IPS-20b (cell line): ENCODE measurements around the gene KDM2B.
"Not testable (repeated sequence)": the region's sequence is repeated elsewhere in the genome, so short reads cannot be mapped to it uniquely, and the experiment has no call there.

Experiments
- H3K27ac ChIP-seq: one replicate; pipeline ENCODE4 v1.5.1; 2013; ENCODE audit warnings: low read length
- H3K27me3 ChIP-seq: 2 replicates; pipeline ENCODE4 v1.6.1; 2013; ENCODE audit warnings: mild to moderate bottlenecking, low read length, inconsistent platforms; ENCODE audit not compliant: insufficient read depth
- H3K36me3 ChIP-seq: 2 replicates; pipeline ENCODE4 v1.6.1; 2013; ENCODE audit warnings: low read depth, mild to moderate bottlenecking, inconsistent platforms, low read length, moderate library complexity; ENCODE audit not compliant: insufficient read depth
- H3K4me1 ChIP-seq: 2 replicates; pipeline ENCODE4 v1.6.1; 2013; ENCODE audit warnings: mild to moderate bottlenecking, control low read depth, inconsistent platforms, low read length, moderate library complexity; ENCODE audit not compliant: insufficient read depth
- H3K4me3 ChIP-seq: 2 replicates; pipeline ENCODE4 v1.5.1; 2013; ENCODE audit warnings: mild to moderate bottlenecking, low read length, inconsistent platforms
- H3K9ac ChIP-seq: 2 replicates; pipeline ENCODE4 v1.6.1; 2013; ENCODE audit warnings: low read depth, mild to moderate bottlenecking, inconsistent platforms, low read length, moderate library complexity
- H3K9me3 ChIP-seq: 2 replicates; pipeline ENCODE4 v1.6.1; 2013; ENCODE audit warnings: mild to moderate bottlenecking, low read depth, low read length, inconsistent platforms; ENCODE audit not compliant: insufficient read depth

KDM2B gene

DNA sequence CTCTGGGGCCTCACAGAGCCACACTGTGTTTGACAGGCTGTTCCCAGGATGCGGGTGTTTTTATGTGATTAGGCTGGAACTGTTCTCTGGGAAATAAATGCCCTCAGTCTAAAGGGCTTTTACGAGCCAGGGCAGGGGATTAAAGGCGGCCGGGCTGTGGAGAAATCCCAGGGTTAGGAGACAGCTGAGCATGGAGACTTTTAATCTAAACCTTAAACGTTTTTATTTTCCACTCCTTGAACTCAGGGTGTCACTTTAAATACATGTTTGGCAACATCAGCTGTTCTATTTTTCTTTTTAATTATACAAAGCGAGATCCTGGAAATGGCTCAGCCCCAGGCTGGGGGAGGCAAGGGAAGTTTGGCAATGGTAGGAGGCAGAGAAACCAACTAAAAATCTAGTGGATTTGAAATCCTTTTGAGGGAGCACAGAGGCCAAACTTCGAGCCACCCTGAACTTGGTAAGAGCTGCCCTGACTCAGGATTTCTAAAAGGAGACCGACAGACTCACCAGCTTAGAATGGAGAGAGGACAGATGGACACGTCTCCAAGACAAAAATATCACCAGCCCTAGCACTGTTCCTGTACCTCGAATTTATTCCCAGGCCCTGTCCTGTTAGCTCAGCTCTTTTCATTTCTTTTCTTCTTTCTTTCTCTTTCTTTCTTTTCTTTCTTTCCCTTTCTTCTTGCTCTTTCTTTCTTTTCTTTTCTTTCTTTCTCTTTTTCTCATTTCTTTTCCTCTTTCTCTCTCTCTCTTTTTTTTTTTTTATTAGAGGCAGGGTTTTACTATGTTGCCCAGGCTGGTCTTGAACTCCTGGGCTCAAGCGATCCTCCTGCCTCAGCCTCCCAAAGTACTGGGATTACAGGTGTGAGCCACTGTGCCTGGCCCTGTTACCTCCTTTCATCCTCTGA, 29.7 kb upstream of the KDM2B start:
- Histone ChIP-seq H3K4me3 (no peak overlapping the region), H3K36me3 (no peaks in the 10 kb centered on the region), H3K27ac (no peak overlapping the region), H3K9ac (no peak overlapping the region), H3K4me1 (no peaks in the 10 kb centered on the region; the same call in 1 of the 2 replicates), H3K27me3 (no peaks in the 10 kb centered on the region), H3K9me3 (no peaks in the 10 kb centered on the region)

DNA sequence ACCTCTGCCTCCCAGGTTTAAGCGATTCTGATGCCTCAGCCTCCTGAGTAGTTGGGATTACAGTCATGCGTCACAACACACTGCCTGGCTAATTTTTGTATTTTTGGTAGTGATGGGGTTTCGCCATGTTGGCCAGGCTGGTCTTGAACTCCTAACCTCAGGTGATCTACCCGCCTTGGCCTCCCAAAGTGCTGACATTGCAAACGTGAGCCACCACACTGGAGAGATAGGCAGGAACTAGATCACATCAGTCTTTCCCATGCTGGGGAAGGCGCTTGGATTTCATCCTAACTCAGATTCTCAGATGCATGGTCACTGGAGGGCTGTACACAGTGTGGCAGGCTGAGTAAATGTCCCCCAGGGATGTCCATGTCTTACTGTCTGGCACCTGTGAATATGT, 27.5 kb upstream of the KDM2B start:
- no peaks in the 10 kb centered on the region for H3K9me3 ChIP-seq

DNA sequence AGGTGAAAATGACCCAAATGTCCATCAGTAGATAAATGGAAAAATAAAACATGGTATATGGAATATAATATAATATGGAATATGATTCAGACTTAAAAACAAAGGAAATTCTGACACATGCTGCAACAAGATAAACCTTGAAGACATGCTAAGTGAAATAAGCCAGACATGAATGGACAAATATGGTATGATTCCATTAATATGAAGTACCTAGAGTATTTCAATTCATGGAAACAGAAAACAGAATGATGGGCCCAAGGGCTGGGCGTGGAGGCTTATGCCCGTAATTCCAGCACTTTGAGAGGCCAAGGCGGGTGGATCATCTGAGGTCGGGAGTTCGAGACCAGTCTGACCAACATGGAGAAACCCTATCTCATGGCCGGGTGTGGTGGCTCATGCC, 22.8 kb upstream of the KDM2B start:
- Histone ChIP-seq H3K36me3 (no peaks in the 10 kb centered on the region), H3K4me3 (no peak overlapping the region), H3K4me1 (no peaks in the 10 kb centered on the region), H3K27me3 (no peaks in the 10 kb centered on the region), H3K27ac (no peak overlapping the region), H3K9me3 (no peaks in the 10 kb centered on the region), H3K9ac (no peak overlapping the region)

More for the DNA sequence above, 27.5 kb upstream of the KDM2B start:
- no peak overlapping the region for H3K9ac ChIP-seq
- no peak overlapping the region for H3K4me3 ChIP-seq
- no peak overlapping the region for H3K27ac ChIP-seq
- no peaks in the 10 kb centered on the region; the same call in 1 of the 2 replicates for H3K4me1 ChIP-seq
- H3K36me3 ChIP-seq = no peaks in the 10 kb centered on the region
- no peaks in the 10 kb centered on the region for H3K27me3 ChIP-seq

DNA sequence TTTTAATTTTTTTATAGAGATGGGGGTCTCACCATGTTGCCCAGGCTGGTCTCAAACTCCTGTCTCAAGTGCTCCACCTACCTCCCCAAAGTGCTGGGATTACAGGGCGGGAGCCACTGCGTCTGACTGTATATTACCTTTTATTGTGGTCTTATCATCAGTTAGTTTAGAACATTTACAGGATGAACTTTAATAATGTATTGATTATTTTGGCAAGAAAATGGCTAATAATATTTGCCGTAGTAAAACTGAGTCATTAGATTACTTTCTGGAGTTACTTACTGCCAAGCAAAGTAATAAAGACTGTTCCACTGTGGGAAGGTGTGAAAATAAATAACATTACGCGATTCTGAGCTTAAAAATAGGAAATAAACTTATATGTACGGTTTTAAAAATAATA, 21.9 kb upstream of the KDM2B start:
- Histone ChIP-seq H3K36me3 (no peaks in the 10 kb centered on the region), H3K9me3 (no peaks in the 10 kb centered on the region), H3K9ac (no peak overlapping the region)

DNA sequence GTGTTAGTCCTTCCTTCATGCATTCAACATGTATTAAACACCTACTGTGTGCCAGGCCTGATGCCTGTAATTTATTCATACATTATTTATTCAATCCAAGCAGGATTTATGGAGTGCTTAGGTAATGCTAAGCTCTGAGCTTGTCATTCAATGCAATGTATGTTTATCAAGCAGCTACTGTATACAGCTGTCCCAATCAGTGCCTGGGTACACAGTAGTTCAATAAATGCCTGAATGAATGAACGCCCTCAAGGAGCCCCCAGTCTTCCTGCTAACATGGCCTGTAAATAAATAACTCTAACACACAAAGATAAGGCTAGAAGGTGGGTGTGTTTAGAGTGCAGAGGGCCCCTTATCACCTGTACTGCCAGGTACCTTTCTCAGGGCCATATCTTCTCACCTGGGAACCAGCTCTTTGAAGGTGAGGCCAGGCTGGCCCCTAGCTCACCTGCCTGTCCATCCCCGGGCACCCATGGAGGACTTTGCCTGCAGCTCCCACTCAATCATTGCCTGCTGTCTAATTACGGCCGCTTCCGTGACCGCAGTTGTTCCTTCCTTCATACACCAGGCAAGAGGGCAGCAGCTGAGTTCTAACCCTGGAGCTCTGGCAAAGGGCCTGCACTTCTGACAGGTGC, 20.0 kb upstream of the KDM2B start:
- H3K4me1 ChIP-seq = no peaks in the 10 kb centered on the region
- peaks cover 7% of the 10 kb centered on the region; the same call in 1 of the 2 replicates for H3K36me3 ChIP-seq
- H3K4me3 ChIP-seq = no peak overlapping the region
- no peaks in the 10 kb centered on the region for H3K9me3 ChIP-seq
- H3K27ac ChIP-seq = no peak overlapping the region
- no peak overlapping the region for H3K9ac ChIP-seq
- H3K27me3 ChIP-seq = no peaks in the 10 kb centered on the region

More for the DNA sequence above, 21.9 kb upstream of the KDM2B start:
- no peak overlapping the region for H3K4me3 ChIP-seq
- H3K27ac ChIP-seq = no peak overlapping the region
- no peaks in the 10 kb centered on the region for H3K27me3 ChIP-seq
- H3K4me1 ChIP-seq = no peaks in the 10 kb centered on the region

DNA sequence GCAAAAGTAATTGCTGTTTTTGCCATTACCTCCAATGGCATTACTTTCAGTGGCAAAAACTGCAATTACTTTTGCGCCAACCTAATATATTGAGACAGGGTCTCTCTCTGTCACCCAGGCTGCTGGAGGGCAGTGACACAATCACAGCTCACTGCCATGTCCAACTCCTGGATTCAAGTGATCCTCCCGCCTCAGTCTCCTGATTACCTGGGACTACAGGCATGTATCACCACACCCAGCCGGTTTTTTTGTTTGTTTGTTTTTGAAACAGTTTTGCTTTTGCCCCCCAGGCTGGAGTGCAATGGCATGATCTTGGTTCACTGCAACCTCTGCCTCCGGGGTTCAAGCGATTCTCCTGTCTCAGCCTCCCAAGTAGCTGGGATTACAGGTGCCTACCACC, 15.7 kb upstream of the KDM2B start:
- H3K27ac ChIP-seq = no peak overlapping the region
- no peaks in the 10 kb centered on the region for H3K27me3 ChIP-seq
- H3K4me3 ChIP-seq = no peak overlapping the region
- no peaks in the 10 kb centered on the region for H3K9me3 ChIP-seq
- peaks cover 22% of the 10 kb centered on the region for H3K36me3 ChIP-seq
- H3K4me1 ChIP-seq = no peaks in the 10 kb centered on the region
- H3K9ac ChIP-seq = no peak overlapping the region

DNA sequence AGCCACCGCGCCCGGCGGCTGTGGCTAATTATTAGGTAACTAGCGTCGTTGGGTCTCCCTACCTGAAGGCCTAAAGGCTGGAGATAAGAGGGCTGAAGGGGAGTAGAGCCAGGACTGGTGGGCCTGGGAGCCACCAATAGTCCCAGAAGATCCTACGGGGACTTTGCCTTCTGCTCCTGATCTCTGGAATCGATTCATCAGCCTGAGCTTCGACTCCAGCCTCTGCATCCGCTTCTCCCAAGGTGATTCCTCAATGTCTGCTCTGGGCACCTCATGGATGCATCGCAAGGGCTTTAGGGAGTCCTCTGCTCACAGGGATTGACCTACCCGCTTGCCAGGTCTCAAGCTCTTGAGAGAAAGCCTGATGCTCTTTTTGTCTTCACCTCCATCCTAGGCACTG, 14.7 kb upstream of the KDM2B start:
- peaks cover 22% of the 10 kb centered on the region for H3K36me3 ChIP-seq
- no peak overlapping the region for H3K27ac ChIP-seq
- H3K4me3 ChIP-seq = no peak overlapping the region
- no peaks in the 10 kb centered on the region for H3K27me3 ChIP-seq
- H3K4me1 ChIP-seq = peaks cover 5% of the 10 kb centered on the region; the same call in 1 of the 2 replicates
- H3K9me3 ChIP-seq = no peaks in the 10 kb centered on the region
- no peak overlapping the region for H3K9ac ChIP-seq

DNA sequence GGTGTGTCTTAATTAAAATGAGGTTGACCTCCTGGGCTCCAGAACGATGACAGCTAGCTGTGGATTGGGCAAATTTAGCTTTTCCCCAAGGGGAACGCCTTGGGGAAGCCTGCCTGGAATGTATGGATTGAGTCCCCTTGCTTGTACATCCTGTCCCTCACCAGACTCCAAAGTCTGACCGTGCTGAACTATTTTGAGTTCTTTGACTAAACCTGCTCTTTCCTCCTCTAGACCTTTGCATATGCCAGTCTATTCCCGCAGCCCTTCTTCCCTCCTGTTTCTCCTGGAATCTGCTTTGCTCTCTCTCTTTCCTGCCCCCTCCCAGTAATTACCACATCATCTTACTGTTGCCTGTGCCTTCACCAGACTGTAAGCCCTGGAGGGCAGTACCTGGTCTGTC, 11.5 kb upstream of the KDM2B start:
- no peak overlapping the region for H3K9ac ChIP-seq
- H3K27me3 ChIP-seq = no peaks in the 10 kb centered on the region
- H3K9me3 ChIP-seq = no peaks in the 10 kb centered on the region
- H3K36me3 ChIP-seq = peaks cover 22% of the 10 kb centered on the region
- H3K4me3 ChIP-seq = no peak overlapping the region
- no peak overlapping the region for H3K27ac ChIP-seq
- H3K4me1 ChIP-seq = peaks cover 8% of the 10 kb centered on the region; the same call in 1 of the 2 replicates

DNA sequence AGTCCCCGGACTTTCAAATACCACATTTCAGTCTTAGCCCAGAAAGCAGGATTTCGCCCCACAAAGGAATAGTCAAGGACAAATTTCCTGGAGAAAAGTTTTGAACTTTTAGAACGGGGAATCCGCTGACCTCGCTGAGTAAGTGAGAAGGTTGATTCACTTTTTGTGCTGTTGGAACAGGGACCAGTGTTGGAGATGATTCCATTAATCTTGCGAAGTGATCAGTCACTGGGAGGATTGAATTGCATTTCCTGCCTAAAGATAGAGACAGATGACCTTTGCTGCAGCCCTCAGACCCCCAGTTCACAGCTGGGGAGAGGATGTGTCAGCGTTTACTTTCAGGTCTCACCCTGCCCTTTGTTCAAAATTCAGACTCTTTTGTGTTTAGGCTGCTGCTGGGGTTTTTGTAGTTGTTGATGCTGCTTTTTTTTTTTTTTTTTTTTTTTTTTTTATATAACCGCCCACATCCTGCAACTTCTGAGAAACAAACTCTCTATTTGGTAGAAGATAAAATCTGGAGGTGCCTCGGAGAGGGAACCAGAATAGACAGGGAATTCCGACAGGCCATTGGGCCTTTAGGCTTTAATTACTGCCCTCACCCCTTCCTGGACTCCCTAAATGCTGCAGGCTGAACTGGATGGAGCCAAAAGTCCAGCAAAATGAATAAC, 9.8 kb upstream of the KDM2B start:
- H3K9me3 ChIP-seq = no peaks in the 10 kb centered on the region
- H3K27ac ChIP-seq = peak overlapping the region; percentile 31
- no peaks in the 10 kb centered on the region for H3K27me3 ChIP-seq
- peak overlapping the region; percentile 79; the same call in 1 of the 2 replicates for H3K9ac ChIP-seq
- peaks cover 13% of the 10 kb centered on the region for H3K36me3 ChIP-seq
- peak overlapping the region; percentile 54; the same call in 1 of the 2 replicates for H3K4me3 ChIP-seq
- peaks cover 8% of the 10 kb centered on the region; the same call in 1 of the 2 replicates for H3K4me1 ChIP-seq

DNA sequence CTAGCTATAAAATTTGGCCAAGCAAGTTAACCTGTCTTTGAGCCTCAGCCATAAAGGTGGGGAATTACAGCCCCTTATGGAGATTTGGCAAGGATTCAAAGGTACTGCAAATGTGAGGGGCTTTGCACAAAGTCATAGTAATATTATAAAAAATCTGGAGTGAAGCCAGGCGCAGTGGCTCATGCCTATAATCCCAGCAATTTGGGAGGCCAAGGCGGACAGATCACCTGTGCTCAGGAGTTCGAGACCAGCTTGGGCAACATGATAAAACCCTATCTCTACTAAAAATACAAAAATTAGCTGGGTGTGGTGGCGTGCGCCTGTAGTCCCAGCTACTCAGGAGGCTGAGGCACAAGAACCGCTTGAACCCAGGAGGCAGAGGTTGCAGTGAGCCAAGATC, 4.1 kb upstream of the KDM2B start:
- not testable (repeated sequence) for H3K4me3 ChIP-seq, H3K27ac ChIP-seq, H3K9me3 ChIP-seq, H3K9ac ChIP-seq, H3K27me3 ChIP-seq, H3K36me3 ChIP-seq
- H3K4me1 ChIP-seq = peaks cover 12% of the 10 kb centered on the region

DNA sequence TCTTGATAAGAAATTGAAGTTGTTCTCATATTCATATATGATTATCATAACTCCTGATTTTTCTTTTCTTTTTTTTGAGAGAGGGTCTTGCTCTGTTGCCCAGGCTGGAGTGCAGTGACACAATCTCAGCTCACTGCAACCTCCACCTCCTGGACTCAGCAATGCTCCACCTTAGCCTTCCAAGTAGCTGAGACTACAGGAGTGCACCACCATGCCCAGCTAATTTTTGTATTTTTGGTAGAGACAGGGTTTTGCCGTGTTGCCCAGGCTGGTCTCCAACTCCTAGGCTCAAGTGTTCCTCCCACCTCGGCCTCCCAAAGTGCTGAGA, 2.5 kb upstream of the KDM2B start:
- Histone ChIP-seq H3K9ac (peak overlapping the region; percentile 87), H3K4me3 (peak overlapping the region; percentile 90)

More for the DNA sequence above, 2.5 kb upstream of the KDM2B start:
- H3K27me3 ChIP-seq, H3K9me3 ChIP-seq, H3K36me3 ChIP-seq: not testable (repeated sequence)
- peaks cover 12% of the 10 kb centered on the region for H3K4me1 ChIP-seq
- peak overlapping the region; percentile 87 for H3K27ac ChIP-seq
